GM21367 (cell line): ENCODE data around the gene CMTM2.
"Not testable (repeated sequence)": the region's sequence is repeated elsewhere in the genome, so short reads cannot be mapped to it uniquely, and the experiment has no call there.

Source experiments
- ATAC-seq: cut with Tn5 transposase; IDR thresholded peaks from one replicate; pipeline ENCODE4 v1.9.1; 2021; ENCODE audit not compliant: unreplicated experiment

The CMTM2 gene

GRCh38 chr16:66581246-66581952 is 2.1 kb downstream of the CMTM2 start:
- ATAC-seq = no peak

- ATAC-seq = no peak
Measured at GRCh38 chr16:66585481-66586239, 6.4 kb downstream of the CMTM2 start.

GRCh38 chr16:66587881-66588600 is 8.8 kb downstream of the CMTM2 start:
- ATAC-seq = no peak

GRCh38 chr16:66588981-66589713 is 9.9 kb downstream of the CMTM2 start:
- peak; percentile 83 for ATAC-seq

GRCh38 chr16:66590322-66590721 is 11.1 kb downstream of the CMTM2 start:
- ATAC-seq = no peak

GRCh38 chr16:66591018-66591417 is 11.8 kb downstream of the CMTM2 start:
- no peak for ATAC-seq

- no peak for ATAC-seq
Measured at GRCh38 chr16:66592241-66592640, 13.0 kb downstream of the CMTM2 start.

- ATAC-seq = no peak
Measured at GRCh38 chr16:66592814-66593213, 13.6 kb downstream of the CMTM2 start.

- no peak for ATAC-seq
Measured at GRCh38 chr16:66594739-66595138, 15.5 kb downstream of the CMTM2 start.

GRCh38 chr16:66596559-66596958 is 17.3 kb downstream of the CMTM2 start:
- ATAC-seq = not testable (repeated sequence)

GRCh38 chr16:66596986-66597848 is 18.0 kb downstream of the CMTM2 start:
- no peak for ATAC-seq

- no peak for ATAC-seq
Measured at GRCh38 chr16:66598111-66598510, 18.8 kb downstream of the CMTM2 start.

- no peak for ATAC-seq
Measured at GRCh38 chr16:66599726-66600125, 20.5 kb downstream of the CMTM2 start.

GRCh38 chr16:66600477-66600876 is 21.2 kb downstream of the CMTM2 start:
- ATAC-seq = no peak

GRCh38 chr16:66601471-66601870 is 22.2 kb downstream of the CMTM2 start:
- ATAC-seq = no peak

GRCh38 chr16:66603537-66604375 is 24.5 kb downstream of the CMTM2 start:
- ATAC-seq = no peak

- ATAC-seq = peak; percentile 36
Measured at GRCh38 chr16:66604376-66605176, 25.3 kb downstream of the CMTM2 start, which contains the start of gene CMTM3. Gene CMTM3, plus strand, starts transcription at chr16:66604704. Its CDS starts 102 bp downstream, at chr16:66604806.
